H1 (cell line): ENCODE data around the gene PAK5. TPM values are rescaled to one million over a fixed set of nuclear protein-coding genes. Genes with fewer than 3 reads are reported as not detected.

Experiments used
- CTCF ChIA-PET: fragments of 300-600 bp; sonication (Branson Sonifier 250); formaldehyde crosslinking; loops from one replicate; lab custom pipeline; 2021; ENCODE audit not compliant: partially characterized antibody; lab: Charles Lee
- POLR2A ChIA-PET: fragments of 300-600 bp; sonication (Branson Sonifier 250); formaldehyde crosslinking; loops from one replicate; lab custom pipeline; 2021; ENCODE audit warnings: inconsistent platforms; ENCODE audit not compliant: partially characterized antibody; lab: Charles Lee
- DNase-seq, 2 experiments: peaks; one replicate each; pipeline versions ENCODE4 v3.0.0 to v3.0.0-alpha.2; 2010 to 2022; ENCODE audit warnings: low spot score in 2 of 2, low read depth in 1 of 2, mixed read lengths in 1 of 2
- FAIRE-seq: peaks from 2 replicates; lab custom pipeline; 2011; peaks lifted over from hg19 to GRCh38; lab: Jason Lieb, UNC
- H2AFZ ChIP-seq: 2 replicates; pipeline ENCODE4 v1.8.1; 2012; ENCODE audit warnings: low read length, inconsistent platforms
- H2AK5ac ChIP-seq: 2 replicates; pipeline ENCODE4 v1.6.1; 2013; ENCODE audit warnings: low read depth, low read length
- H2BK120ac ChIP-seq: replicated peaks from 2 replicates; pipeline ENCODE3; 2013; ENCODE audit warnings: low read depth, low read length, inconsistent platforms
- H2BK12ac ChIP-seq: 2 replicates; pipeline ENCODE4 v1.6.1; 2013; ENCODE audit warnings: low read depth, low read length
- H2BK15ac ChIP-seq: 2 replicates; pipeline ENCODE4 v1.6.1; 2013; ENCODE audit warnings: low read length
- H2BK20ac ChIP-seq: 2 replicates; pipeline ENCODE4 v1.6.1; 2013; ENCODE audit warnings: low read length
- H2BK5ac ChIP-seq: 2 replicates; pipeline ENCODE4 v1.6.1; 2013; ENCODE audit warnings: low read depth, low read length
- H3K14ac ChIP-seq: 2 replicates; pipeline ENCODE4 v1.6.1; 2013; ENCODE audit warnings: inconsistent platforms; ENCODE audit not compliant: insufficient read length
- H3K18ac ChIP-seq: 2 replicates; pipeline ENCODE4 v1.6.1; 2013; ENCODE audit warnings: low read length; ENCODE audit errors: extremely low read depth
- H3K23ac ChIP-seq: 2 replicates; pipeline ENCODE4 v1.6.1; 2013; ENCODE audit warnings: inconsistent platforms; ENCODE audit not compliant: insufficient read length
- H3K23me2 ChIP-seq: 2 replicates; pipeline ENCODE4 v1.6.1; 2013; ENCODE audit warnings: low read depth, low read length
- H3K27ac ChIP-seq: 2 replicates; pipeline ENCODE4 v1.6.1; 2011; ENCODE audit warnings: low read depth, low read length, inconsistent platforms
- H3K27me3 ChIP-seq, 4 experiments: replicated peaks in 1 of 4; 1 replicate in 1 of 4; 2 replicates in 3 of 4; pipeline versions ENCODE4 v1.6.1 to v1.8.1; 2011 to 2013; ENCODE audit warnings: low read length in 3 of 4, mild to moderate bottlenecking in 3 of 4, inconsistent platforms in 2 of 4, mixed read lengths in 2 of 4, moderate library complexity in 1 of 4; ENCODE audit not compliant: control insufficient read depth in 3 of 4, insufficient read depth in 3 of 4; ENCODE audit errors: extremely low read depth in 1 of 4
- H3K36me3 ChIP-seq, 4 experiments: 2 replicates each; pipeline versions ENCODE4 v1.6.1 to v1.8.1; 2011 to 2013; ENCODE audit warnings: mild to moderate bottlenecking in 4 of 4, low read length in 3 of 4, moderate library complexity in 2 of 4, control low read depth in 1 of 4, inconsistent platforms in 1 of 4; ENCODE audit not compliant: insufficient read depth in 4 of 4, control insufficient read depth in 2 of 4
- H3K4ac ChIP-seq: replicated peaks from 2 replicates; pipeline ENCODE3; 2013; ENCODE audit warnings: low read length, low read depth, mixed read lengths, inconsistent platforms; ENCODE audit not compliant: insufficient read length
- H3K4me1 ChIP-seq, 4 experiments: replicated peaks in 1 of 4; 1 replicate in 1 of 4; 2 replicates in 3 of 4; pipeline versions ENCODE4 v1.6.1 to v1.8.1; 2011 to 2013; ENCODE audit warnings: low read length in 3 of 4, inconsistent platforms in 2 of 4, mixed read lengths in 1 of 4; ENCODE audit not compliant: insufficient read depth in 4 of 4, control insufficient read depth in 3 of 4
- H3K4me2 ChIP-seq, 2 experiments: 2 replicates each; pipeline versions ENCODE4 v1.6.1 to v1.8.1; 2011 to 2013; ENCODE audit warnings: low read depth in 2 of 2, low read length in 2 of 2, control low read depth in 1 of 2, inconsistent platforms in 1 of 2, mild to moderate bottlenecking in 1 of 2; ENCODE audit not compliant: insufficient read depth in 1 of 2
- H3K4me3 ChIP-seq, 4 experiments: fragments of 200-600, 300-600 bp in 1 of 4; sonication (generic), shearing (Covaris generic), sonication (Bioruptor Twin) in 1 of 4; 2 replicates each; pipeline versions ENCODE4 v1.5.1 to v1.8.1; 2011 to 2016; ENCODE audit warnings: low read length in 4 of 4, low read depth in 3 of 4, control low read depth in 2 of 4, inconsistent platforms in 2 of 4, mild to moderate bottlenecking in 2 of 4, mixed read lengths in 1 of 4, moderate library complexity in 1 of 4; ENCODE audit not compliant: insufficient read depth in 2 of 4; ENCODE audit errors: extremely low read depth in 1 of 4
- H3K56ac ChIP-seq: replicated peaks from 2 replicates; pipeline ENCODE3; 2013; ENCODE audit warnings: low read depth, mild to moderate bottlenecking, mixed read lengths, low read length, inconsistent platforms; ENCODE audit not compliant: insufficient read length
- H3K79me1 ChIP-seq: 2 replicates; pipeline ENCODE4 v1.6.1; 2013; ENCODE audit warnings: low read depth, low read length, control low read depth
- H3K79me2 ChIP-seq, 2 experiments: 2 replicates each; pipeline versions ENCODE4 v1.6.1 to v1.8.1; 2012 to 2013; ENCODE audit warnings: low read length in 2 of 2, mild to moderate bottlenecking in 2 of 2, inconsistent platforms in 1 of 2; ENCODE audit not compliant: insufficient read depth in 2 of 2, control insufficient read depth in 1 of 2
- H3K9ac ChIP-seq, 4 experiments: replicated peaks in 1 of 4; 1 replicate in 1 of 4; 2 replicates in 3 of 4; pipeline versions ENCODE4 v1.6.1 to v1.8.1; 2011 to 2013; ENCODE audit warnings: low read depth in 3 of 4, low read length in 3 of 4, control low read depth in 2 of 4, mild to moderate bottlenecking in 2 of 4, moderate library complexity in 2 of 4, inconsistent platforms in 1 of 4; ENCODE audit errors: extremely low read depth in 1 of 4
- H3K9me3 ChIP-seq, 2 experiments: 2 replicates each; pipeline versions ENCODE4 v1.6.1 to v1.8.1; 2012 to 2013; ENCODE audit warnings: mild to moderate bottlenecking in 2 of 2, moderate library complexity in 2 of 2, control low read depth in 1 of 2, inconsistent platforms in 1 of 2, low read depth in 1 of 2, low read length in 1 of 2, mixed read lengths in 1 of 2; ENCODE audit not compliant: insufficient read depth in 2 of 2
- H4K20me1 ChIP-seq, 2 experiments: replicated peaks in 1 of 2; 2 replicates each; pipeline versions ENCODE3 to v1.8.1; 2011 to 2013; ENCODE audit warnings: inconsistent platforms in 2 of 2, low read length in 2 of 2, mild to moderate bottlenecking in 1 of 2; ENCODE audit not compliant: insufficient read depth in 2 of 2, control insufficient read depth in 1 of 2
- H4K5ac ChIP-seq: 2 replicates; pipeline ENCODE4 v1.6.1; 2013; ENCODE audit warnings: low read length, low read depth, mixed read lengths, inconsistent platforms; ENCODE audit not compliant: insufficient read length
- H4K8ac ChIP-seq: 2 replicates; pipeline ENCODE4 v1.8.0; 2013; ENCODE audit warnings: mild to moderate bottlenecking, moderate library complexity, low read length, inconsistent platforms; ENCODE audit not compliant: insufficient read depth; ENCODE audit errors: extremely low read depth
- H4K91ac ChIP-seq: replicated peaks from 2 replicates; pipeline ENCODE3; 2013; ENCODE audit warnings: low read length, mixed read lengths, inconsistent platforms; ENCODE audit not compliant: insufficient read length
- EGR1 ChIP-seq: IDR thresholded peaks from 2 replicates; pipeline ENCODE4 v1.6.1; 2011; ENCODE audit warnings: low read depth, low read length, borderline replicate concordance
- RAD21 ChIP-seq, 2 experiments: IDR thresholded peaks in 1 of 2; conservative IDR thresholded peaks in 1 of 2; 2 replicates each; pipeline ENCODE4 v1.6.1; 2011; ENCODE audit warnings: low read depth in 2 of 2, low read length in 2 of 2, improper control_type of control experiment in 1 of 2, inconsistent platforms in 1 of 2, mild to moderate bottlenecking in 1 of 2, moderate library complexity in 1 of 2
- WGBS, 2 experiments: shearing (Covaris generic) in 1 of 2; methylation state at CpG; one replicate each; pipeline versions ENCODE4 v1.1.6 to v1.1.7; 2013 to 2015; ENCODE audit warnings: low lambda C conversion rate in 2 of 2, mixed read lengths in 2 of 2, inconsistent platforms in 1 of 2, low coverage in 1 of 2, missing lambda C conversion rate in 1 of 2; ENCODE audit not compliant: insufficient replicate concordance in 2 of 2, insufficient coverage in 1 of 2, insufficient read length in 1 of 2; ENCODE audit errors: extremely low coverage in 1 of 2, missing lambda C conversion rate in 1 of 2; 5-methylcytosine and 5-hydroxymethylcytosine counted together
- polyA plus RNA-seq, 7 experiments: library from polyadenylated mRNA; depleted of rRNA in 3 of 7; stranded (reverse) in 5 of 7; unstranded in 2 of 7; fragments of >200 nt in 5 of 7; fragments of 200-250 nt in 2 of 7; gene quantifications; 1 replicate in 5 of 7; 2 replicates in 1 of 7; 4 replicates in 1 of 7; pipeline versions ENCODE4 v1.2.1 to v1.2.3, GENCODE V29; 2011 to 2013; ENCODE audit warnings: missing spikeins in 2 of 7, mixed read lengths in 2 of 7
- total RNA-seq: library from RNA; stranded (reverse); fragmentation: NEBNext Ultra II Directional; extraction: Animal tissue kit (Norgen Biotek cat#: 25700); gene quantifications from 2 replicates; pipeline ENCODE4 v1.2.1, GENCODE V29; 2021
- TF ChIP-seq, protein P1 (sequence below), 3 experiments: IDR thresholded peaks; 1 replicate in 2 of 3; 2 replicates in 1 of 3; pipeline versions ENCODE4 v1.5.1 to v1.6.1; 2011; ENCODE audit warnings: low read length in 3 of 3, mild to moderate bottlenecking in 3 of 3, inconsistent platforms in 2 of 3, low read depth in 1 of 3, moderate library complexity in 1 of 3; ENCODE audit not compliant: insufficient read depth in 1 of 3; ENCODE audit errors: control extremely low read depth in 1 of 3

Gene PAK5
- total and polyA plus RNA-seq, 2 of the 8 experiments (the other 6 are each of a cell fraction or from before 2014, with no cell fraction given): 0.54 to 0.80 TPM

DNA sequence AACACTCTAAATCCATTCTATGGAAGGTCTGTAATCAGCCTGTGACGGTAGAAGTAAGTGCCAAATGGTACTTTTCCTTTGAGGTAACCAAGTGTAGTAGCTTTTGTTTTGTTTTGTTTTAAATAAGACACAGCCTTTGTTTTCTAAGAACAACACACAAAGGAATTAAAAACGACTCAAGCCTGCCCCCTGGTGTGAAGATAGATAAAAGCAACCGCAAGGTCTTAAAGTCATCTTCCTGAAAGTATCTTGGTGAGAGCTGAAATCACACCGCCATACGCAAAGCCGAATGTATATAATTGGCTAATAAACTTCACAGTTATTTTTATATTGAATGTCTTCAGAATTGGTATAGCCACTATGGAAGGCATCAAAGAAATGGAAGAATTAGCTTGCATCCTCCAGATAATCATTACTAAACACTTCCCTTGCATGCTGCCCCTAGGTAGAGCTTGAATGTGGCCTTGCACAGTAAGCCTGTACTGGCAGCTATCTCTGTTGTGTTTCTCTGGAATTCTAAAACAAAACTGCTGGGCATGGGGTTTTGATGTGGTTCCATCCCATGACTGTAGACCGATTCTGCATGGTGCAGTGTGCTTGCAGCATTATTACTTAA lies 228.9 kb downstream of the PAK5 start:
- no peak overlapping the region for H2BK20ac ChIP-seq
- H4K91ac ChIP-seq: no peak overlapping the region
- no peak overlapping the region for H3K4me2 ChIP-seq
- H4K5ac ChIP-seq: no peak overlapping the region
- no peak overlapping the region for H2AK5ac ChIP-seq
- no peak overlapping the region for H3K4me3 ChIP-seq
- no peaks in the 10 kb centered on the region for H3K23me2 ChIP-seq
- CTCF ChIA-PET: interaction anchor here (0.6 to 7.4 kb wide), 53 partner anchors 8 to 553 kb away, joined by 3 to 132 read pairs (median 5); partner anchors contain the start of gene ANKEF1
- no peak overlapping the region for H3K14ac ChIP-seq
- H3K4ac ChIP-seq: no peak overlapping the region
- 45% methylated on average over 7 of the region's 7 CpGs; no CpG with 5 or more reads in 1 of the 2 experiments for WGBS, 2 experiments
- H3K9ac ChIP-seq: no peak overlapping the region
- no peak overlapping the region for H3K56ac ChIP-seq
- no peak overlapping the region for H2AFZ ChIP-seq
- H3K9me3 ChIP-seq: no peaks in the 10 kb centered on the region; a peak in 1 of 4 replicates
- no peaks in the 10 kb centered on the region; a peak in 2 of 7 replicates for H3K27me3 ChIP-seq
- H3K79me2 ChIP-seq: no peaks in the 10 kb centered on the region
- H4K20me1 ChIP-seq: no peaks in the 10 kb centered on the region
- DNase-seq: peak; percentile 31 to 73
- no peak overlapping the region for H2BK120ac ChIP-seq
- H3K27ac ChIP-seq: no peak overlapping the region
- POLR2A ChIA-PET: no interaction called here
- peaks cover 0 to 2% (median 0%) of the 10 kb centered on the region in 4 experiments; a peak in 1 of 7 replicates for H3K4me1 ChIP-seq
- no peak overlapping the region for H2BK5ac ChIP-seq
- no peaks in the 10 kb centered on the region for H3K36me3 ChIP-seq
- H2BK15ac ChIP-seq: no peak overlapping the region
- no peak overlapping the region for H4K8ac ChIP-seq
- no peak overlapping the region for H3K23ac ChIP-seq
- H2BK12ac ChIP-seq: no peak overlapping the region
- FAIRE-seq: peak; percentile 85
- H3K79me1 ChIP-seq: no peaks in the 10 kb centered on the region
- no peak overlapping the region for H3K18ac ChIP-seq
- TF ChIP-seq EGR1 (no peak), RAD21 (IDR thresholded peaks at IDR 0.05 in 1 of 2, conservative IDR thresholded peaks at IDR 0.05 in 1 of 2; ENCODE audit: low read depth in 2 of 2, low read length in 2 of 2) (peak; percentile 76 to 84)
- TF ChIP-seq, protein P1, sequence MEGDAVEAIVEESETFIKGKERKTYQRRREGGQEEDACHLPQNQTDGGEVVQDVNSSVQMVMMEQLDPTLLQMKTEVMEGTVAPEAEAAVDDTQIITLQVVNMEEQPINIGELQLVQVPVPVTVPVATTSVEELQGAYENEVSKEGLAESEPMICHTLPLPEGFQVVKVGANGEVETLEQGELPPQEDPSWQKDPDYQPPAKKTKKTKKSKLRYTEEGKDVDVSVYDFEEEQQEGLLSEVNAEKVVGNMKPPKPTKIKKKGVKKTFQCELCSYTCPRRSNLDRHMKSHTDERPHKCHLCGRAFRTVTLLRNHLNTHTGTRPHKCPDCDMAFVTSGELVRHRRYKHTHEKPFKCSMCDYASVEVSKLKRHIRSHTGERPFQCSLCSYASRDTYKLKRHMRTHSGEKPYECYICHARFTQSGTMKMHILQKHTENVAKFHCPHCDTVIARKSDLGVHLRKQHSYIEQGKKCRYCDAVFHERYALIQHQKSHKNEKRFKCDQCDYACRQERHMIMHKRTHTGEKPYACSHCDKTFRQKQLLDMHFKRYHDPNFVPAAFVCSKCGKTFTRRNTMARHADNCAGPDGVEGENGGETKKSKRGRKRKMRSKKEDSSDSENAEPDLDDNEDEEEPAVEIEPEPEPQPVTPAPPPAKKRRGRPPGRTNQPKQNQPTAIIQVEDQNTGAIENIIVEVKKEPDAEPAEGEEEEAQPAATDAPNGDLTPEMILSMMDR (IDR thresholded peaks at IDR 0.05; ENCODE audit: control extremely low read depth in 1 of 3, insufficient read depth in 1 of 3, low read depth in 1 of 3, low read length in 3 of 3): peak in 2 of 3 experiments; percentile 49 to 64; a peak in 3 of 4 replicates
